ENCODE results near the gene CENPO. TPM values are rescaled to one million over a fixed set of nuclear protein-coding genes. Genes with fewer than 3 reads are reported as not detected.
A peak's percentile ranks its signal among the peaks of the same experiment; 100 is the strongest.
"Not testable (repeated sequence)": the region's sequence is repeated elsewhere in the genome, so short reads cannot be mapped to it uniquely, and the experiment has no call there.

CENPO gene
- total RNA-seq, 3 donors from 2014 or later, result 20.3 to 28.4 (median 28.0) TPM

GRCh38 chr2:24771061-24771460, 22.2 kb upstream of the CENPO start:
- H3K9me3 Mint-ChIP-seq, result no peaks in the 10 kb centered on the region
- no peak overlapping the region for H3K4me3 Mint-ChIP-seq
- peaks cover 20% of the 10 kb centered on the region for H3K36me3 Mint-ChIP-seq (ENCODE audit: insufficient read depth)
- no peaks in the 10 kb centered on the region for H3K27me3 Mint-ChIP-seq (ENCODE audit: low read depth)
- DNase-seq (no peak), ATAC-seq (no peak)
- no peaks in the 10 kb centered on the region for H3K4me1 Mint-ChIP-seq (ENCODE audit: low read depth)

- H3K36me3 Mint-ChIP-seq (ENCODE audit: insufficient read depth), result peaks cover 15% of the 10 kb centered on the region
- no peaks in the 10 kb centered on the region for H3K9me3 Mint-ChIP-seq
- H3K4me3 Mint-ChIP-seq, result no peak overlapping the region
- DNase-seq (no peak), ATAC-seq (no peak)
- no peaks in the 10 kb centered on the region for H3K27me3 Mint-ChIP-seq (ENCODE audit: low read depth)
- H3K4me1 Mint-ChIP-seq (ENCODE audit: low read depth), result no peaks in the 10 kb centered on the region
Observed at GRCh38 chr2:24771764-24772586, 21.2 kb upstream of the CENPO start.

GRCh38 chr2:24774373-24774772, 18.9 kb upstream of the CENPO start:
- no peak overlapping the region for H3K4me3 Mint-ChIP-seq
- ATAC-seq (no peak), DNase-seq (no peak)
- peaks cover 2% of the 10 kb centered on the region for H3K27me3 Mint-ChIP-seq (ENCODE audit: low read depth)
- H3K36me3 Mint-ChIP-seq (ENCODE audit: insufficient read depth), result peaks cover 8% of the 10 kb centered on the region
- no peaks in the 10 kb centered on the region for H3K9me3 Mint-ChIP-seq
- H3K4me1 Mint-ChIP-seq (ENCODE audit: low read depth), result no peaks in the 10 kb centered on the region

DNA sequence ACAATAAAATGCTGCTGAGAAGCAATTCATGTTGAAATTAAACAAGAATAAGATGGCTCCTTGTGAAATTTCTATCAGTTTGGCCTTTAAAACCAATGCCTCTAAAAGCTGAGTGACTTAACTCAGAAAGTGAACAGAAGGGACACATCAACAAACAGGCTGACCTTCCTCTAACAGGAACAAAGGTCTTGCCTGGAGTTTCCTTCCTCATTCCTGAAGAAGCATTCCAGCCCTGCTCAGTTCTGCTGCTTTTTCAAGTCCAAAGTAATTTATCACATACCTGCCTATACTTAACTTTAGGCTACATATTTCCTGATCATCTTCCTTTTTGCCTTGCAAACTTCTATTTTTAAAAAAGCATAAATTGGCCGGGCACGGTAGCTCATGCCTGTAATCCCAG, 14.1 kb upstream of the CENPO start:
- Mint-ChIP-seq H3K4me1 (ENCODE audit: low read depth) (no peaks in the 10 kb centered on the region), H3K36me3 (ENCODE audit: insufficient read depth) (no peaks in the 10 kb centered on the region), H3K9me3 (peaks cover 4% of the 10 kb centered on the region), H3K4me3 (no peak overlapping the region), H3K27me3 (ENCODE audit: low read depth) (peaks cover 10% of the 10 kb centered on the region)
- DNase-seq, result no peak
- ATAC-seq, result no peak

- H3K9me3 Mint-ChIP-seq, result peaks cover 4% of the 10 kb centered on the region
Observed at GRCh38 chr2:24783641-24784040, 9.6 kb upstream of the CENPO start.

DNA sequence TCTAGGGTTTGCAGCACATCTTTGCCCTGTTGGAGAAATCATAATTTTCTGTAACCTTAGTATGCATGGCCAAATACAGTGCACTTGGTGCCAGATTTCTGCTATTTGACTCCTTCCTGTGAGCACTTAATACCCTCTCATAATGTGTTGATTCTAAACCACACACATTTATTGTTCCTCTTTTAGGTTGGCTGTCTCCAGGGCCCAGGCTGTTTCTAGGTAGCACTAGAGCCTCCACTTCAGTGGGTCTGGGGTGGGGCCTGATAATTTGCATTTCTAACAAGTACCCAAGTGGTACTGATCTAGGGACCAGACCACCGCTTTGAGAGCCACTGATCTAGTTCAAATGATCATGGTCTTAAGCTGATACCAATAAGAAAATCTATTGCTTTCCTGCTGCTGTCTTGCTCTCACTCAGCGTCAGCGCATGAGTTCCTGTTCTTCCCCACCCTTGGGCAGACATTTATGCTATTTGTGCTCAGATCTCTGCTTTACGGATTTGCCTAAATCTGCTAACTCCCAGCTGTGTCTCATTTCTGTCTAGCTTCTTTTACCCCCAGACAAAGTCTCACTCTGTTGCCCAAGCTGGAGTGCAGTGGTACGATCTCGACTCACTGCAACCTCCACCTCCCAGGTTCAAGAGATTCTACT, 7.4 kb upstream of the CENPO start:
- H3K36me3 Mint-ChIP-seq (ENCODE audit: insufficient read depth), result peaks cover 8% of the 10 kb centered on the region
- ATAC-seq, result no peak
- no peak for DNase-seq
- H3K4me3 Mint-ChIP-seq, result no peak overlapping the region
- H3K9me3 Mint-ChIP-seq, result no peaks in the 10 kb centered on the region
- no peaks in the 10 kb centered on the region for H3K4me1 Mint-ChIP-seq (ENCODE audit: low read depth)
- H3K27me3 Mint-ChIP-seq (ENCODE audit: low read depth), result peaks cover 6% of the 10 kb centered on the region

More at GRCh38 chr2:24783641-24784040, 9.6 kb upstream of the CENPO start:
- no peak overlapping the region for H3K4me3 Mint-ChIP-seq
- DNase-seq (no peak), ATAC-seq (no peak)
- H3K27me3 Mint-ChIP-seq (ENCODE audit: low read depth), result peaks cover 9% of the 10 kb centered on the region
- H3K4me1 Mint-ChIP-seq (ENCODE audit: low read depth), result no peaks in the 10 kb centered on the region
- H3K36me3 Mint-ChIP-seq (ENCODE audit: insufficient read depth), result peaks cover under 1% of the 10 kb centered on the region

DNA sequence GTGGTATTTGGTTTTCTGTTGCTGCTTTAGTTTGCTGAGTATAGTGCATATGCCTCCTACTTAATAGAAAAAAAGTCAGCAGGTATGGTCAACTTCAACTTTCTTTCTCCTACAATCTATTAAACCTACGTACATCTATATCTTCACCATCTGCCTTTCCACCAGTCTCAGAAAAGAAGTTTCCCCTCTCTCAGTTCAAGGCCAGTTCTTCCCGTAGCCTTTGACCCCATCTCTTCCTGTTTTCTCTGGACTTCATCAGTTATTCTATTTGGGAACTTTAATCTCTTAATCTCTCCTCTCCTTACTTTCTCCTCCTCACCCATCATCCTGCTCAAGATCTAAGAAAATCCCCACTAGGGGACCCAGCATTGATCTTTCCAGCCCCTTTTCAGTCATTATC, 5.7 kb upstream of the CENPO start:
- H3K4me3 Mint-ChIP-seq, result no peak overlapping the region
- H3K36me3 Mint-ChIP-seq (ENCODE audit: insufficient read depth), result peaks cover 8% of the 10 kb centered on the region
- peaks cover 3% of the 10 kb centered on the region for H3K4me1 Mint-ChIP-seq (ENCODE audit: low read depth)
- no peak for DNase-seq
- peaks cover 3% of the 10 kb centered on the region for H3K27me3 Mint-ChIP-seq (ENCODE audit: low read depth)
- H3K9me3 Mint-ChIP-seq, result no peaks in the 10 kb centered on the region
- ATAC-seq, result no peak

- peaks cover 10% of the 10 kb centered on the region for H3K4me1 Mint-ChIP-seq (ENCODE audit: low read depth)
- ATAC-seq (no peak), DNase-seq (no peak)
- H3K9me3 Mint-ChIP-seq, result no peaks in the 10 kb centered on the region
- H3K36me3 Mint-ChIP-seq (ENCODE audit: insufficient read depth), result peaks cover 8% of the 10 kb centered on the region
- no peak overlapping the region for H3K4me3 Mint-ChIP-seq
- no peaks in the 10 kb centered on the region for H3K27me3 Mint-ChIP-seq (ENCODE audit: low read depth)
Observed at GRCh38 chr2:24788816-24789215, 4.4 kb upstream of the CENPO start.

DNA sequence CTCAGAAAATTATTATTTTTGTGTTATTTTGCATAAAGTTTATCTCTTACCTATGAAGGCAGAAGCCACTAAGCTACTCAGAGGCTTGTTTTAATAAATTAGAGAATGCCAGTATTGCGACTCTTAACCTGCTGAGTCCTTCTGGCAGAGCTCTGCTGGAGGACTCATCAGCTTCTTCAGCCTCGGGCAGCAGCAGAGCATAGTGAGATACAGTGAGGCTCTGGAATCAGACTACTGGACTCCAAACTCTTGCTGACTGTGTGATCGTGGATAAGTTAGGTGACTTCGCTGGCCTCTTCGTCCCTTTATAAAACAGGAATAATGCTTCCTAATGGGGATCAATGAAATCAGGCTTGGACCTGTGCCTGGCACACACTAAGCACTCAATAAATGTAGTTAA, 1.8 kb upstream of the CENPO start:
- Mint-ChIP-seq H3K4me1 (ENCODE audit: low read depth) (peaks cover 14% of the 10 kb centered on the region), H3K9me3 (no peaks in the 10 kb centered on the region), H3K27me3 (ENCODE audit: low read depth) (no peaks in the 10 kb centered on the region), H3K36me3 (ENCODE audit: insufficient read depth) (peaks cover 8% of the 10 kb centered on the region), H3K4me3 (no peak overlapping the region)
- ATAC-seq (no peak), DNase-seq (no peak)

GRCh38 chr2:24792542-24792873, 717 bp upstream of the CENPO start:
- Mint-ChIP-seq H3K27me3 (ENCODE audit: low read depth) (no peaks in the 10 kb centered on the region), H3K9me3 (no peaks in the 10 kb centered on the region), H3K4me1 (ENCODE audit: low read depth) (peaks cover 23% of the 10 kb centered on the region), H3K4me3 (peak overlapping the region; percentile 96), H3K36me3 (ENCODE audit: insufficient read depth) (peaks cover 17% of the 10 kb centered on the region)
- ATAC-seq (no peak), DNase-seq (no peak)

DNA sequence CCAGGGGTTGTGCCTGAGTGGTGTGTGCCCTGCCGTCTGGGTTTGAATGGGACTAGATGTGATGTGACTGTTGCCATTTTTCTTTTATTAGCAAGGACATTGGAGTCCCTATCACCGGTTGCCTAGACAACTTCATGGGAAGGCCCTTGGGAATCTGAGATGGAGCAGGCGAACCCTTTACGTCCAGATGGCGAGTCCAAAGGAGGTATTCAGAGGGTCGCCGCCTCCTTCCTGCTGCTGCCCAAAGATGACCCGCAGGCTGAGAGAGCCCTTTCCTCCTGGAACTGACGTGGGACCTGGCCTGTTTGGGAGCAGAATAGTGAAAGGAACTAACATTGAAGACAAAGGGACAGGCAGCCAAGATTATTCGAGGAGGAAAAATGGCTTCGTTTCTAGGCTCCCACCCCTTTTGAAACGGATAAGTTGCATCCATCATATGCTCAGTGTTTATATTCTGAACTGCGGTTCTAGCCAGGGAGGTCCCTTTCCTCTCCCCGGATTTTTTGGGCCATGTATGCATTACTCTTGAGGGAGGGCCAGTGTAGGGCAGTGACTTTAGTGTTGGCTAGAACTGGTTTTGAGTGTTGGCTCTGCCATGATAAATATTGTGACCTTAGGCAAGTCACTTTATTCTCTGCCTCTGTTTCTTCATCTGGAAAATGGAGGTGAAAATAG, 673 bp downstream of the CENPO start:
- no peak for ATAC-seq
- H3K4me3 Mint-ChIP-seq, result peak overlapping the region; percentile 96
- no peak for DNase-seq
- H3K4me1 Mint-ChIP-seq (ENCODE audit: low read depth), result peaks cover 26% of the 10 kb centered on the region
- no peaks in the 10 kb centered on the region for H3K9me3 Mint-ChIP-seq
- H3K36me3 Mint-ChIP-seq (ENCODE audit: insufficient read depth), result peaks cover 16% of the 10 kb centered on the region
- H3K27me3 Mint-ChIP-seq (ENCODE audit: low read depth), result no peaks in the 10 kb centered on the region

GRCh38 chr2:24797644-24798043, 4.4 kb downstream of the CENPO start:
- Mint-ChIP-seq H3K9me3 (no peaks in the 10 kb centered on the region), H3K27me3 (ENCODE audit: low read depth) (no peaks in the 10 kb centered on the region), H3K4me3 (no peak overlapping the region), H3K36me3 (ENCODE audit: insufficient read depth) (peaks cover 28% of the 10 kb centered on the region), H3K4me1 (ENCODE audit: low read depth) (peaks cover 22% of the 10 kb centered on the region)
- ATAC-seq (no peak), DNase-seq (no peak)

- H3K4me3 Mint-ChIP-seq; ATAC-seq; H3K27me3 Mint-ChIP-seq (ENCODE audit: low read depth); DNase-seq; H3K9me3 Mint-ChIP-seq: not testable (repeated sequence)
- Mint-ChIP-seq H3K36me3 (ENCODE audit: insufficient read depth) (peaks cover 43% of the 10 kb centered on the region), H3K4me1 (ENCODE audit: low read depth) (peaks cover 12% of the 10 kb centered on the region)
Observed at GRCh38 chr2:24800487-24800886, 7.3 kb downstream of the CENPO start.

DNA sequence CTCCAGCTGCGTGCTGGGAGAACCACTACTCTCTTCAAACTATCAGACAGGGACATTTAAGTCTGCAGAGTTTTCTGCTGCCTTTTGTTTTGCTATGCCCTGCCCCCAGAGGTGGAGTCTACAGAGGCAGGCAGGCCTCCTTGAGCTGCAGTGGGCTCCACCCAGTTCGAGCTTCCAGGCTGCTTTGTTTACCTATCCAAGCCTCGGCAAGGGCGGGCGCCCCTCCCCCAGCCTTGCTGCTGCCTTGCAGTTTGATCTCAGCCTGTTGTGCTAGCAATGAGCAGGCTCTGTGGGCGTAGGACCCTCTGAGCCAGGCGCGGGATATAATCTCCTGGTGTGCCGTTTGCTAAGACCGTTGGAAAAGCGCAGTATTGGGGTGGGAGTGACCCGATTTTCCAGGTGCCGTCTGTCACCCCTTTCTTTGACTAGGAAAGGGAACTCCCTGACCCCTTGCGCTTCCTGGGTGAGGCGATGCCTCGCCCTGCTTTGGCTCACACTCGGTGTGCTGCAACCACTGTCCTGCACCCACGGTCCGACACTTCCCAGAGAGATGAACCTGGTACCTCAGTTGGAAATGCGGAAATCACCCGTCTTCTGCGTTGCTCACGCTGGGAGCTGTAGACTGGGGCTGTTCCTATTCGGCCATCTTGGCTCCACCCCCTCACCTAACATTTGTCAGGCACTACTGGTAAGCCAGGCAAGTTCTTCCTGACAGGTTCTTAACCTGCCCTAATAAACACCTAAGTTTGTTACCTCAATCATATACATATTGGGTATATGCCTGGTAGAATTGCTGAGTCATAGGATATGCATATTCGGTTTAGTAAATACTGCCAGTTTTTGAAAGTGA, 12.8 kb downstream of the CENPO start:
- not testable (repeated sequence) for H3K27me3 Mint-ChIP-seq (ENCODE audit: low read depth); H3K9me3 Mint-ChIP-seq; ATAC-seq; DNase-seq; H3K4me3 Mint-ChIP-seq
- Mint-ChIP-seq H3K4me1 (ENCODE audit: low read depth) (peaks cover 18% of the 10 kb centered on the region), H3K36me3 (ENCODE audit: insufficient read depth) (peaks cover 27% of the 10 kb centered on the region)

Data from activated T-cell treated with anti-CD3 and anti-CD28 coated beads, Interleukin-2, amount 50 U/mL, for 4 hours (primary cell).